NCI-H526 treated with DMSO at 0.1 percent for 48 hours (cell line): Measurements from ENCODE around the gene RAB7A.

Source experiments
- DNase-seq: peaks from one replicate; lab custom pipeline; 2025; lab: John Stamatoyannopoulos, UW

The RAB7A gene

GRCh38 chr3:128853826-128854225, 127.8 kb downstream of the RAB7A start:
- no peak for DNase-seq

- no peak for DNase-seq
These were observed 128.5 kb downstream of the RAB7A start for GRCh38 chr3:128854475-128854874.

GRCh38 chr3:128855569-128855968, 129.6 kb downstream of the RAB7A start:
- DNase-seq = no peak

GRCh38 chr3:128858167-128858566, 132.2 kb downstream of the RAB7A start:
- no peak for DNase-seq

GRCh38 chr3:128859630-128860029, 133.6 kb downstream of the RAB7A start:
- DNase-seq = no peak

- no peak for DNase-seq
These were observed 135.5 kb downstream of the RAB7A start for GRCh38 chr3:128861491-128861890.

- no peak for DNase-seq
These were observed 137.6 kb downstream of the RAB7A start for GRCh38 chr3:128863560-128863959.
